IPS-NIHi11 (cell line): ENCODE data around the gene ADAMTS17.

ENCODE experiments used
- DNase-seq: peaks from one replicate; pipeline ENCODE4 v3.0.0; 2012; ENCODE audit warnings: mixed read lengths, low spot score

Gene ADAMTS17

DNA sequence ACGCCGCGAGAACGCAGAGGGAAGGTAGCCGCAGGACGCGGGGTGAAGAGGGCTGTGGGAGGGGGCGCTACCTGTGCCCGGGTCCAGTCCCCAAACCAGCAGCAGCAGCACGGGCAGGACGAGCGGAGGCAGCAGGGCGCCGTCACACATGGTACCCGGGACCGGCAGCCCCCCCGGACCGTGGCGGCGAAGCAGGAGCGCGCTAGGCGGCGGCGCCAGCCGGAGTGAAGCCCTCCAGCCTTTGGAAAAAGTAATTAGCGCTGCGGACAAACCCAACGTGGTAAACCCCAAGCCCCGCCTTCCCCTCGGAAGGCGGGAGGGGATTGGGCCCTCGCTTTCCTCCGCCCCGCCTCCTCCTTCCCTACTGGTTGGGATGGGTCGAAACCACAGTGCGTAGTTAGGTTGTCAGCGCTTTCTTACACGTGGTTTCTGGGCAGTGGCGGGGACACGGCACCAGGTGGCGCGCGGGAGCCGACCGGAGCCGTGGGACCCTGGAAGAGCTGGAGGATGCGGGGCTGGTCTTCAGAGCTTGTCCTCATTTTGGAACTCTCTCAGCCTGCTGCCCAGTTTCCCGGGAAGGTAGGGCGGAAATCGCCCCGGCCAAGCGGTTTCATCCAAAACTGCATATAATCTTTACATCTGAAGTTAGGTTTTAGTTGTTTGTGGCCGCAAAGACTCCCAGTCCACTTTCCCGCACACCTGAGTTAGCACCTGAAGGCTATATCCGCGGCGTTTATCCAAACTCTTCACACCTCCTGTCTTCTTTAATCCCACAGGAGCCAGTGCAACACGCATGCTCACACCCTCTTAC lies at the start of gene ADAMTS17:
Gene ADAMTS17, minus strand, starts transcription at position 226 of the 811 bp plus-strand sequence. Its CDS starts 76 bp downstream, at position 150.
- DNase-seq: peak; percentile 91

DNA sequence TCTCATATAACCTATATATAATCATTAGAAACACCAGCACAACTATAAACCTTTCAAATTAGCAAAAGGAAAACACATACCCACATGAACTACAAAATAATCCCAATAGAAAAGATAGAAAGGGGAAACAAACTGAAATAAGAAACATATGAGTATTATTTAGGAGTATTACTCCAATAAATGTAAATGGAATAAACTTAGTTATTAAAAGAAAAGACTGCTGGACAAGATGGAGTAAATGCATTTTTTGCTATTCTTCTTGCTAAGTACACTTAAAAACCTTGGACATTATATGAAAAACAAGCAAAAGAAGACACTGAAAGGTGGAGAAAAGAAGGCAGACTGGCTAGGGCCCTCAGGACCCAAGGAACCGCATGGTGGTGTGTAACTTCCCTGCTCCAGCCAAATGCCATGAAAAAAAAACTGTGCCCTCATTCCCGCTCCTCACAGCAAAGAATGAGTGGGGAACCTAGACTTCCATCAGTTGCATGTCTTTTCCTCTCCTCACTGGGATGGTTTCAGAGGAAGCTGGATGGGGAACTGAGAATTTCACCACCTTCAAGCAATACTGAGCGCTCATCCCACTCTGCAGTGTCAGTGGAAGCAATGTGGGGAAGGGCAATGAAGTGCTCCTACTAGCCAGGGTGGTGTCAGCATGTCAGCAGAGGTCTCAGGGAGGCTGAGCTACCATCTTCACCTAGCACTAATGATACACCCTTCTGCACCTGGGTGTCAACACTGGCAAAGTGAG lies 43.7 kb upstream of the ADAMTS17 start:
- DNase-seq: no peak

DNA sequence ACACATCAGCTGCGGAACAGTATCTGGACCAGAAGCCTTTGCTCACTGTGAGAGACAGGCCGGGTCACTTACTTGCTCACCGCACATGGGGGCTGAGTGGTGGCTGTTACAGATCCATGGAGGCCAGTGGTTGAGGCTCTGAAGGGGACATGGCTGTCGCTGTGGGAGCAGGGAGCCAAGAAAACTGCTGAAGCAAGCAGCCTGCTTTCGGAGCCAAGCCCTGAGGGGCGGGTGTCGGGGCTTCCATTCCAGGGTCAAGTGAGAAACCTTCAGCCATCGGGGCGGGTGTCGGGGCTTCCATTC lies 42.3 kb upstream of the ADAMTS17 start:
- no peak for DNase-seq

GRCh38 chr15:100383302-100384107 lies 41.7 kb upstream of the ADAMTS17 start:
- DNase-seq: peak; percentile 43

DNA sequence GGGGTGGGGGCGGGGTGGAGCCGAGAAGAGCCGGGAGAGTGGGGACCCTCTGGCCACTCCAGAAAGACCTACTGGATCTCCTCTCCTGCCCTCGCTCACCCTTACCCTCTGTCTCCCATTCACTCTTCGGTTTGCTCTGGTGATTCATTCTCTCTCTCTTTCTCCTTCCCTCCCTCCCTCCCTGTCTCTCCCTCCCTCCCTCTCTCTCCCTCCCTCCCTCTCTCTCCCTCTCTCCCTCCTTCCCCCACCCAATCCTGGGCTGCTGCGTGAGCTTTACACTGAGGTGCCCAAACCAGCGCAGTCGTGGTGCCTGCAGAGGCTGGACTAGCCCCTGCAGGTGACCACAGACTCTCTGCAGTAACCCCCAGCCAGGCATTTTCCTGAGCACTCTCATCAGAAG lies 32.2 kb upstream of the ADAMTS17 start:
- DNase-seq: peak; percentile 36

DNA sequence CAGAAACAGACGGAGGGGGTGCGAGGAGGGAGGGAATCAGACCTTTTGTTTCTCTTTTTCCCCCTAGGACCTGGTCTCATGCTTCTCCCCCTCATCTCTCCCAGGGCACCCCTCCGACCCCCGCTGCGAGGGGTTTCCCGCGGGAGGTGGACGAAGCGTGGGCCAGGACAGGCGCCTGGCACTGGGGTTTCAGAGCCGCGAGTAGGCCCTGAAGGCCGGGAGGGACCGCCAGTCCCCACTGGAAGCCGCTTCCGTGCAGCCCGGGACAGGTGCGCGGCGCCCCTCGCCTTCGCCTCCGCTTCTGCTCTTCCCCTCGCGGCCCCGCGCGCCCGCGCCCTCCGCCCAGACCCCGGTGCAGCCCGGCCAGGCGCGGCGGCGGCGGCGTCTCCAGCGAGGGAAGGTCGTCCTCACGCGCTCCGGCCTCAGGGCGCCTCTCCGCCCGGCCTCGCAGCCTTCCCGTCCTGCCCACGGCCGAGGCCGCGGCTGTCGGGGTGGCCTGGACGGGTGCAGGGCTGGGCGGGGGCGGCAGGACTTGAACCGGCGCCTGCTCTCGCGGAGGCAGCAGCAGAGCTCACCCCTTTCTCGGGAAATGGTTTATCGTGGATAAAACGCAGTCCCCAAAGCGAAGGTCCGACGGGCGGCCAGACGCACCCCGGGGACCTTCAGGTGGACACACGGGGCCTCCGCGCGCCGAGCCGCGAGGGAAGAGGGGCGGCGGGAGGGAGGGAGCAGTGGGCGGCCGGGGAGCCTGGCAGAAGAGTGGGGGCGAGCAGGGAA lies 31.5 kb upstream of the ADAMTS17 start:
- DNase-seq: peak; percentile 52

DNA sequence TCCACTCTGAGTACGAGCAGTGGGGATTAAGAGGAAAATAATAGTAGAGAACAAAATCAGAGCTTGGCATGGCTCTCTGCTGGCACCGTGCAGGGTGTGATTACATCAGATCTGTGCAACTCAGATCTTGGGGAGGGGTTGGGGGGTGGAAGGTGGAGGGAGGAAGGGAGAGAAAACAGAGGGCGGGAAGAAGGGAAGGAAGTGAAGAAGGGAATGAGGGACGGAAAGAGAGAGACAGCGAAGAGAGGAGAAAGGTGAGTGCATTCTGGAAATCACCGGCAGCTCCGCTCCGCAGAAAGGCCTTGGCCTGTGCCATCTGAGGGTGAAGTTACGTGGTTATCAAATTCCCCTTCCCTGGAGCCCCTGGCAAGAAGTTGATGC lies 31.0 kb upstream of the ADAMTS17 start:
- DNase-seq: peak; percentile 34

GRCh38 chr15:100355342-100355741 lies 13.6 kb upstream of the ADAMTS17 start:
- no peak for DNase-seq

GRCh38 chr15:100353449-100353848 lies 11.7 kb upstream of the ADAMTS17 start:
- no peak for DNase-seq

GRCh38 chr15:100350434-100351226 lies 8.9 kb upstream of the ADAMTS17 start:
- DNase-seq: no peak

DNA sequence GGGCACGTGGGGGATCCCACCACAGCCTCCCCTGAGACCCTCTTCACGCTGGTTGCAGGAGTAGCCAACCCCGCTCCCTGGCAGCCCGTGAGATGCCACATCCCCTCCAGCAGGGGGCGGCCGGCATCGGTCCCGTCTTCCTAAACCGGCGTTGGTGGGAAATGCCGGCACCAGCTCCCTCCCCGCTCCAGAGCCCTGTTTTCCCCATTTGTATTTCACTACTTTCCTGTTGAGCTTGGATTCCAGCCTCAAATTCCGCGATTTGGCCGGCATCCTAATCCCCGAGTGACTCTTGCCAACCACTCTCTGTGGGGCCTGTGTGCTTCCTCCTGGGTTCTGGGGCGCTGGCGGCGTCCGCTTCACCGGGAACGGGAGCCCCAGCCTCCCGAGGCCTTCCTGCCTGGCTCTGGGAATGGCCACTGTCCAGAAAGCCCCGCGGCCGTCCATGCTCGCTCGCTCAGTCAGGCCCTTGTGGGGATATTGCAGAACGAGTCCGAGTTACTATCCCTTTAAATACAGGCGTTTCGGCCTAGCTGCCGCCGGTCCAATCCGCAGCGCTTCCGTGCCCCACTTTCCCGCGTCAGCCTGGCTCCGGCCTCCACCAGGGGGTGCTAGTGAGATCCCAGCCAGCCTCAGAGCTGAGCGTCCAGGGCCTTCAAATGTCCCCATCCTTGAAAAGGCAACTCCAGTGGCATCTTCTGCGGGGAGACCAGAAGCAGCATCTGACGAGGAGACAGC lies 8.1 kb upstream of the ADAMTS17 start:
- peak; percentile 90 for DNase-seq

DNA sequence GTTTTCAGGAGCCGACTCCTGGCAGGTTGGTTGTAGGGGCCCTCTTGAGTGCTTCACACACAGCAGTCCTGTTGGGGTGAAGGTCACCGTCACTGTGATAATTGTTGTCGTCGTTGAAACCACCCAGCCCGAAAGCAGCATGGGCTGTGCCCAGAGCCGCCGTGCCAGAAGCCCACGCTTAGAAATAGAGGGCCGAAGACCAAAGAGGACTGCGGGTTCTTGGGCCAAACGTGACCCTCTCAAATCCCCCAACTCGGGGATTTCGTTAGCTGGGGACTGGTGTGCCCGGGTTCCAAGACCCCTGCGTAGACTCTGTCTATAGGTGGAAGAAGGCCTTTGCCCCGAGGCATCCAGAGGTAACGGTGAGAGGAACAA lies 7.5 kb upstream of the ADAMTS17 start:
- no peak for DNase-seq

- DNase-seq: no peak
Measured at GRCh38 chr15:100348578-100348977, 6.8 kb upstream of the ADAMTS17 start.

DNA sequence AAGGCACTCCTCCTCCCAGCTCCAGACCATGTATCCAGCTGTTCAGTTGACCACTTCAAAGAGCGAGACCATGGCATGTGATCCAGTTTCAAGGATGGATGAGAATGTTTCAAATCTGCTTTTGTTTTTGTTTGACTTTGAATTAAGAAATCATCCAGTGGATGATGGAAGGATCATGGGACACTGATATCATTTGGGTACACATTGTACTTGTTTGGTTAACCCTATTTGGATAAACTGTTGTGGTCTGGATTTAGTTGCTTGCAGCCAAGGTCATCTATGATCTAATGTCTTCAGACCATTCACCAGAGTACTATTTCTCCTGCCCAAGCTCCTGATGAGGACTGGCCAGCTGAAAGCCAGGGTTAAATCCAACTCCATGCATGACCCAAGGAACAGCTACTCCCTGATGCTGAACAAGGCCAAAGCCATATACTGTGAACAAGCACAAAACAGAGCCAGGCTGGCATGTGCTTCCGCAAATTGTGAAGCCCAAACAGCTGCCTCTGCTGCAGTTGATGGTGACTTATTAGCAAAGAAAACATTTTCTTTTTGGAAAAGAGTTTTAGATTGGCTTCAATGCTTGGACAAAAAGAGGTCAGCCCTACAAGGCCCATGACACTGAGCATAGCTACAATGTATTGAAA lies 5.2 kb upstream of the ADAMTS17 start:
- DNase-seq: no peak

DNA sequence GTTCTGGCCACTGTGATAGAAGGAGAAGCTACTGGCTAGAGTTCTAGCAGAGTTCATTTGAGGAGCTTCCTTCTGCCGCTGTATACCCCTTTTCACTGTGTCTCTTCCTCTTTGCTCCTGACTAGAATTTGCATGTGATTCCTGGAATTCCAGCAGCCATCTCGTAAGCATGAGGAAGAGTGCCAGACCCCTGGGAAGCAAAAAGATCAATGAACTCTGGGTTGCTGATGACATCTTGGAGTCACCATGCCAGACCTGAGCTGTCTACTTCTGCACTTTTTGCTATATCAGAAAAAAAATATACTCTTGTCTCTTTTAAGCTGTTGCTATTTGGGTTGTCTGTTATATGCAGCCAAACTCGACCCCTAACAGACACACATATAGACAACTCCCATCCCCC lies 3.7 kb upstream of the ADAMTS17 start:
- no peak for DNase-seq

DNA sequence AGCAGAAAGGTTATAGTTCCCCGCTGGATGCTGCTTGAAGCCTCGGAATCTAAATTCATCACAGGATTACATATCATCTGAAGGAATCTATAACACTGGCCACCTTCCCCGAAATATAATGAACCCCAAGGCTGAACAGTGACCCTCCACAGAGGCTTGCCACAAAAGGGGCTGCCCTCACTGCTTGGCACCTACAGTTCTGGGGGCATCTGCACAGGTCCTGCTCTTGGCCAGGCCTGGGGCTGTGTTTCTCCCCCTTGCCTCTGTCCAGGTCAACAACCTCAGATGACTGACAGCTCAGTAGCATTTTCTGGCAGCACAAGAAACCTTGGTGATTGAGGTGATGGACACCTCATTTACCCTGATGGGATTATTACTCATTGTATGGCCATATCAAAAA lies 1.5 kb upstream of the ADAMTS17 start:
- DNase-seq: no peak

- peak; percentile 21 for DNase-seq
Measured at GRCh38 chr15:100341239-100341749, 481 bp downstream of the ADAMTS17 start.

DNA sequence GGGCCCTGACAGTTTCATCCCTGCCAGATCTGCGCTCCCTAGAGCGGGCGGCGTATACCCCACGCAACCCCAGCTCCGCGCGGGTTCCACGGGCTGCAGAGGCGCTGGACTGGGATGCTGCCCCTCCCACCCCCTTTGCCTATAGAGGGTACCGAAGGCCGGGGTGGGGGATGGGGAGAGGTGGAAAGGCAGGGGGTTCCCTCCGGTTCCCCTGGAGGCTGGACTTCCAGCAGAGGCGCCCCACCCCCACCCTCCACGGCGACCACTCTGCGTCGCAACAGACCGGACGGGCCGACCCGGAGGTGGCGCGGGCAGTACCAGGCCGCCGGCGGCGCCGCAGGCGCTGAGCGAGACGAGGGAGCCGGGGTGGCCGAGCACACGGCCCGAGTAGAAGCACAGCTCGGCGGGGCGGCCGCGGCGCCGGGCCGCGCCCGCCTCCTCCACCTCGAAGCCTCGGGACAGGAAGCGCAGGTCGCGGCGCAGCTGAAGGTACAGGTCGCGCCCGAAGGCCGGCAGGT lies 995 bp downstream of the ADAMTS17 start:
- peak; percentile 30 for DNase-seq

DNA sequence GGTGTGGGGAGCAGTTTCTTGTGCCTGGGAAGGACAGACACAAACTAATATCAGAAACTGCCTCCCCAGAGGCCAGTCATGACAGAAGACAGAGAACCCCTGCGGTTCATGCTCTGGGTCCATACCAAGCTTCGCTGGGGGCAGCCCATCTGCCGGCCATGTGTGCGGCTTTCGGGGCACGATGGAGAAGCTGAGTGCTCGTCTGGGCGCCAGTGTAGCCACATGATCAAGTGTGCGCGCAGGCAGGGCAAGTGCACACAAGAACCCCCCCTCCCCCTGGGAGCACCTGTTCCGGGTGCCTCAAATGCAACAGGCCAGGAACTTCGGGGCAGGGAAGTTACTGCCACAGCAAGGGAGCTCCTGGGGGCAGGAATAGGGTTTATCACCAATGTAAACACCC lies 1.8 kb downstream of the ADAMTS17 start:
- DNase-seq: no peak
